Coronary artery (tissue), 2 donors: Measurements from ENCODE around the gene REM1.
"Not testable (repeated sequence)": the region's sequence is repeated elsewhere in the genome, so short reads cannot be mapped to it uniquely, and the experiment has no call there.

Source experiments
- DNase-seq: peaks from one replicate; pipeline ENCODE4 v3.0.0-alpha.2; 2017; ENCODE audit warnings: low spot score
- H3K27ac ChIP-seq, 2 donors: fragments of 200-600 bp; sonication (generic); one replicate each; pipeline ENCODE4 v1.5.1; 2016 to 2019
- H3K4me3 ChIP-seq: fragments of 200-600 bp; sonication (generic); 2 replicates; pipeline ENCODE4 v1.5.1; 2016; ENCODE audit warnings: mild to moderate bottlenecking, moderate library complexity
- TF ChIP-seq, protein P1 (sequence below): fragments of 200-600 bp; sonication (generic); IDR thresholded peaks from one replicate; pipeline ENCODE4 v1.5.1; 2019; ENCODE audit warnings: antibody characterized with exemption

Gene REM1, protein sequence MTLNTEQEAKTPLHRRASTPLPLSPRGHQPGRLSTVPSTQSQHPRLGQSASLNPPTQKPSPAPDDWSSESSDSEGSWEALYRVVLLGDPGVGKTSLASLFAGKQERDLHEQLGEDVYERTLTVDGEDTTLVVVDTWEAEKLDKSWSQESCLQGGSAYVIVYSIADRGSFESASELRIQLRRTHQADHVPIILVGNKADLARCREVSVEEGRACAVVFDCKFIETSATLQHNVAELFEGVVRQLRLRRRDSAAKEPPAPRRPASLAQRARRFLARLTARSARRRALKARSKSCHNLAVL

DNA sequence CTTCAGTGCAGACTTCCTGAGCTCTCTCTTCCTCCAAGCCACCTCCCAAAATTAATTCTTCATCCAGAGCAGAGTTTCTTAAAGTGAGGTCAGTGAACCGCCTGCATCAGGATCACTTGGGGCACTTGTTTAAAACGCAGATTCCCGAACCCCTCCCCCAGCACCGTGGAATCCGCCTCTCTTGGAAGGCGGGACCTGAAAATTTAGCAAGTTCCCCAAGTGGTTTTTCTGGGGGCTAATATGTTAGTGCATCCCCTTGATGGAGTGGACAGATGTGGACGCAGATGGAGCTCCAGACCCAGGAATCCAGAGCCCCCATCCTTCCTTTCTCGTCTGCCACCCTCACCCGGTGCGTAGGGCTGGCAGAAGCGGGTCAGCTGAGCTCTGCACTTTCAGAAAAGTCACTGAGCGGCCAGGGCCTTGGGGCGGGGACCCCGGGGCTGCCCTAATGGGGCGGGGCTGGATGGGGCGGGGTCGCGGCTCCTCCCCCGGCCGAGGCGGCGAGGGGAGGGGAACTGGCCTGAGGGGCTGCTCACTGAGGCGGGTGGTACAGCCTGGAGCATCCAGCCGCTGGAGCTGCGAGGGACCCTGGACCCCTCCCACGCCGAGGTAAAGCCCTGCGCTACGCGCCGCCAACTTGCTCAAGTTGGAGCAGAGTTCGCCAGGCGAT lies at the start of gene REM1, which contains the start of gene DEFB124:
Gene REM1, plus strand, starts transcription at position 531 of the 670 bp plus-strand sequence. CDS start 1,158 bp downstream, outside the sequence.
Gene DEFB124, minus strand, starts transcription at position 370 of the 670 bp plus-strand sequence. CDS start 2,114 bp downstream, outside the sequence.
- peak; percentile 81 for DNase-seq
- TF ChIP-seq, protein P1, sequence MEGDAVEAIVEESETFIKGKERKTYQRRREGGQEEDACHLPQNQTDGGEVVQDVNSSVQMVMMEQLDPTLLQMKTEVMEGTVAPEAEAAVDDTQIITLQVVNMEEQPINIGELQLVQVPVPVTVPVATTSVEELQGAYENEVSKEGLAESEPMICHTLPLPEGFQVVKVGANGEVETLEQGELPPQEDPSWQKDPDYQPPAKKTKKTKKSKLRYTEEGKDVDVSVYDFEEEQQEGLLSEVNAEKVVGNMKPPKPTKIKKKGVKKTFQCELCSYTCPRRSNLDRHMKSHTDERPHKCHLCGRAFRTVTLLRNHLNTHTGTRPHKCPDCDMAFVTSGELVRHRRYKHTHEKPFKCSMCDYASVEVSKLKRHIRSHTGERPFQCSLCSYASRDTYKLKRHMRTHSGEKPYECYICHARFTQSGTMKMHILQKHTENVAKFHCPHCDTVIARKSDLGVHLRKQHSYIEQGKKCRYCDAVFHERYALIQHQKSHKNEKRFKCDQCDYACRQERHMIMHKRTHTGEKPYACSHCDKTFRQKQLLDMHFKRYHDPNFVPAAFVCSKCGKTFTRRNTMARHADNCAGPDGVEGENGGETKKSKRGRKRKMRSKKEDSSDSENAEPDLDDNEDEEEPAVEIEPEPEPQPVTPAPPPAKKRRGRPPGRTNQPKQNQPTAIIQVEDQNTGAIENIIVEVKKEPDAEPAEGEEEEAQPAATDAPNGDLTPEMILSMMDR, result no peak
- Histone ChIP-seq H3K4me3 (peak within 1 kb of the TSS; percentile 83), H3K27ac (peak within 1 kb of the TSS; percentile 84 to 92)

DNA sequence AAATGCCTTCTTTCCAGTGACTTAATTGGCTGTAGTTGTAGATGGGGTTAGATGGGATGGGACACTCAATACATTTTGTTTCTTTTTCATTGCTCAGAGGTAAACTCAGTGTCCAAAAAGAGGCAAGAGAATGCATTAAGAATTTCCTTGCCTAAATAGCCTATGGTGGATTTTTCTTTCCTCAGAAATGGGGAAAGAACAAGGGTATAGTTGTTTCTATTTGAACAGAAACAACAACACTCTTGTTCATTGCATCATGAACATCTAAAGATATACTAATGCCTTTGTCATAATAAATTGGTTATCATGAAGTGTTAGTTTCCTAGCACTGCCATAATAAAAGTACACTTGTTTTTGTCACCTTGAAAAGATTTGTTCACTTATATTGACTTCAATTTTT lies 49.3 kb upstream of the REM1 start:
- no peak overlapping the region for H3K27ac ChIP-seq
- no peak for DNase-seq
- TF ChIP-seq, protein P1, result no peak
- H3K4me3 ChIP-seq, result no peak overlapping the region

DNA sequence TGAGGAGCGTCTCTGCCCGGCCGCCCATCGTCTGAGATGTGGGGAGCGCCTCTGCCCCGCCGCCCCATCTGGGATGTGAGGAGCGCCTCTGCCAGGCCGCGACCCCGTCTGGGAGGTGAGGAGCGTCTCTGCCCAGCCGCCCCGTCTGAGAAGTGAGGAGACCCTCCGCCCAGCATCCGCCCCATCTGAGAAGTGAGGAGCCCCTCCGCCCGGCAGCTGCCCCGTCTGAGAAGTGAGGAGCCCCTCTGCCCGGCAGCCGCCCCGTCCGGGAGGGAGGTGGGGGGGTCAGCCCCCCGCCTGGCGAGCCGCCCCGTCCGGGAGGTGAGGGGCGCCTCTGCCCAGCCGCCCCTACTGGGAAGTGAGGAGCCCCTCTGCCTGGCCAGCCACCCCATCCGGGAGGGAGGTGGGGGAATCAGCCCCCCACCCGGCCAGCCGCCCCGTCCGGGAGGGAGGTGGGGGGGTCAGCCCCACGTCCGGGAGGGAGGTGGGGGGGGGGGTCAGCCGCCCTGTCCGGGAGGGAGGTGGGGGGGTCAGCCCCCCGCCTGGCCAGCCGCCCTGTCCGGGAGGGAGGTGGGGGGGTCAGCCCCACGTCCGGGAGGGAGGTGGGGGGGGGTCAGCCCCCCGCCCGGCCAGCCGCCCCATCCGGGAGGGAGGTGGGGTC lies 48.1 kb upstream of the REM1 start:
- H3K27ac ChIP-seq, DNase-seq, H3K4me3 ChIP-seq: not testable (repeated sequence)

DNA sequence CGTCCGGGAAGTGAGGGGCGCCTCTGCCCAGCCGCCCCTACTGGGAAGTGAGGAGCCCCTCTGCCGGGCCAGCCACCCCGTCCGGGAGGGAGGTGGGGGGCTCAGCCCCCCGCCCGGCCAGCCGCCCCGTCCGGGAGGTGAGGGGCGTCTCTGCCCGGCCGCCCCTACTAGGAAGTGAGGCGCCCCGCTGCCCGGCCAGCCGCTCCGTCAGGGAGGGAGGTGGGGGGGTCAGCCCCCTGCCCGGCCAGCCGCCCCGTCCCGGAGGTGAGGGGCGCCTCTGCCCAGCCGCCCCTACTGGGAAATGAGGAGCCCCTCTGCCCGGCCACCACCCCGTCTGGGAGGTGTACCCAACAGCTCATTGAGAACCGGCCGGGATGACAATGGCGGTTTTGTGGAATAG lies 47.5 kb upstream of the REM1 start:
- not testable (repeated sequence) for H3K4me3 ChIP-seq, DNase-seq, H3K27ac ChIP-seq

DNA sequence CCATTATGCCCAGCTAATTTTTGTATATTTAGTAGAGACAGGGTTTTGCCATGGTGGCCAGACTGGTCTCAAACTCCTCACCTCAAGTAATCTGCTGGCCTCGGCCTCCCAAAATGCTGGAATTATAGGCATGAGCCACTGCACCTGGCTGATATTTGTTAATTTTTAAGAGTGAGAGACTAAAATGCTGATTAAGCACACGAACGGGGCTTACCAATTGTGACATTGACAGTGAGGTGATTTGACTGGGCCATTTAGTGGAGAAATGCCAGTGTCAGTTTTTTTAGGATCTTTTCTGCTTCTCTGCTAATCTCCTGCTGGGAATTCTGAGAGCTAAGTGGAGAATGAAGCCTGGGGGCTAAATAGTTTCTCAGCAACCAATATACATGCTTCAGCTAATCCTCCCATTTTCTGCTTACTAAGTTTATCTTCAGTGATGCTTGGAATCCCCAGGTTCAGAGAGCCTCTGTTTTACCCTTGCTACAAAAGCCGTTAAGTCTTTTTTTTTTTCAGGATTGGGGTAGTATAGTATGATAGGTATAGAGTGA lies 44.4 kb upstream of the REM1 start:
- no peak for DNase-seq
- TF ChIP-seq, protein P1, result no peak
- H3K4me3 ChIP-seq, result no peak overlapping the region
- H3K27ac ChIP-seq, result no peak overlapping the region

DNA sequence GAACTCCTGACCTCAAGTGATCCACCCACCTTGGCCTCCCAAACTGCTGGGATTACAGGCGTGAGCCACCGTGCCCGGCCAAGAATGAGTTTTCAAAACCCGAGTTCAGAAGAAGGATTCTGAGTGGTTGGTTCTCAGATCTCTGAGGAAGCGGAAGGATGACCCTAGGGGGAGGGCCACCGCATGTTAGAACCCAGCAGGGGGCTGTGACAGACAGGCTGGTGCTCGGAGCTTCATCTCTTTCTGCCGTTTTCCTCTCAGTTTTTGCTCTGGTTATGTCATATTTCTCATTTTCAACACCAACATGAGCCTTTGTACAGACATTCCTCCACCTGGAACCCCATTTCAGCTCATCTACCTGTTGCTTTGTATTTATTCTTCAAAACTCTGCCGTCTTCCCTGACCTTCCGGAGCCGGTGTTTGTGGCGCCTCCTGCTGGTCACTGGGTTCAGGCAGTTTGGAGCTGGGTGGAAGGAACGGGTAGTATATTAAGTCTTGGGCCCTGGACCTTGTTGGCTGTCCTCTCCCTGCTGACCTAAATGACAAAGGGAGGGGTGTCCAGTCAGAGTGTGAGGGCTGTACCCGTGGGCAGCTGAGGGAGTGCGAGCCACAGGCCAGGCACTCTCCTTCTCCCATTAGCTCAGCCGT lies 35.0 kb upstream of the REM1 start, which contains the start of gene DEFB123:
Gene DEFB123, plus strand, starts transcription at position 621 of the 648 bp plus-strand sequence. CDS start 67 bp downstream, outside the sequence.
- no peak for DNase-seq
- H3K4me3 ChIP-seq, result no peak within 1 kb of the TSS
- TF ChIP-seq, protein P1, result no peak
- H3K27ac ChIP-seq, result no peak within 1 kb of the TSS

DNA sequence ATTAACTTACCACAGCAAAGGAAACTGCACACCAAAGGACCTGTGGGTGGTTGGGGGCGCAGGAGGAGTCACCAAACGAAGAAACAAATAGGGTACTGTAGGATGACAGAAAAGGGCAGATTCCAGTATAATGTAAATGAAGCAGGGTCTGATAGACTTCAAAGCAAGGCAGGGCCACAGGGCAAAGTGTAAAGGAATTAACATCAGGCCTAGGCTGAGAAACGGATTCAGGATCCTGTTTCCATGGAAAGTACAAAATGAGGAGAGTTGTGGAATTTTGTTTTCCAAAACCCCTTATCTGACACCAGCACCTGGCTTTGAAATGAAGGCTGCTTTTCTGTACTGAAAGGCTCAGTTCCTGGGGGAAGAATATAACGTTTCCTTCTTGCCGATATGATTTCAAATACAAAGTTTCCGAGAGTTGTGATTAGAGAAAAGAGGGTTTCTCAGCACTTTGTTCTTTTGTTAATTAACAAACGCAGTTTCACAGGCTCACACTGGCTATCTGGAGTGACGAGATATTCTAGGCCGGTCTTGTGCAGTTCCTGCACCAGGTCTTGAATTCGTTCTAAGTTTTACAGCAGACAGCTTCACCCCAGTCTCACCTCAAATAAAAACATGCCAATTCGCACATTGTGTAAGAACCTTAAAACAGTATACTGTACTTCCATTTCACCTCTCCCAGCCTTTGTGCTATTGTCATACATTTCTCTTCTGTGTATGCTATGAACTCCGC lies 28.8 kb upstream of the REM1 start:
- Histone ChIP-seq H3K27ac (no peak overlapping the region), H3K4me3 (no peak overlapping the region)
- DNase-seq, result no peak
- TF ChIP-seq, protein P1, result no peak
